SK-N-SH treated with all-trans-retinoic acid at 6 μM for 48 hours (cell line): ENCODE measurements around the gene TPRG1.

ENCODE experiments used
- ATAC-seq: fragments of 200-7000 bp; cut with Tn5 transposase; 3 replicates; pipeline ENCODE4 v1.9.1; 2020; ENCODE audit warnings: mild to moderate bottlenecking, moderate library complexity
- ARNTL ChIP-seq: fragments of 450-650 bp; formaldehyde crosslinking; IDR thresholded peaks from 2 replicates; pipeline ENCODE4 v1.5.0; 2020; ENCODE audit warnings: low read depth, mild to moderate bottlenecking, moderate library complexity, borderline replicate concordance
- BACH2 ChIP-seq: fragments of 250-450 bp; sonication (Bioruptor Pico); IDR thresholded peaks from 2 replicates; pipeline ENCODE4 v1.9.0; 2021; ENCODE audit warnings: mild to moderate bottlenecking, borderline replicate concordance
- CREB5 ChIP-seq: fragments of 250-450 bp; sonication (Bioruptor Pico); IDR thresholded peaks from 2 replicates; pipeline ENCODE4 v1.5.1; 2020; ENCODE audit warnings: low read depth, mild to moderate bottlenecking, moderate library complexity
- CSDC2 ChIP-seq: fragments of 250-450 bp; sonication (Bioruptor Pico); IDR thresholded peaks from 2 replicates; pipeline ENCODE4 v1.5.0; 2020; ENCODE audit warnings: mild to moderate bottlenecking, moderate library complexity
- ESRRG ChIP-seq: fragments of 250-450 bp; sonication (Bioruptor Pico); IDR thresholded peaks from 2 replicates; pipeline ENCODE4 v1.6.1; 2021; ENCODE audit warnings: mild to moderate bottlenecking
- GLIS3 ChIP-seq: fragments of 250-450 bp; sonication (Bioruptor Pico); IDR thresholded peaks from 2 replicates; pipeline ENCODE4 v1.5.0; 2020; ENCODE audit warnings: mild to moderate bottlenecking, moderate library complexity
- ISL1 ChIP-seq: fragments of 250-450 bp; sonication (Bioruptor Pico); IDR thresholded peaks from 2 replicates; pipeline ENCODE4 v2.1.2; 2022; ENCODE audit warnings: mild to moderate bottlenecking, moderate library complexity
- OSR1 ChIP-seq: fragments of 250-450 bp; sonication (Bioruptor Pico); IDR thresholded peaks from 2 replicates; pipeline ENCODE4 v1.8.0; 2022; ENCODE audit warnings: moderate library complexity, mild to moderate bottlenecking, inconsistent platforms
- PATZ1 ChIP-seq: fragments of 250-450 bp; sonication (Bioruptor Pico); IDR thresholded peaks from 2 replicates; pipeline ENCODE4 v1.8.0; 2020; ENCODE audit warnings: mild to moderate bottlenecking, moderate library complexity, borderline replicate concordance
- POU6F1 ChIP-seq: fragments of 250-450 bp; sonication (Bioruptor Pico); IDR thresholded peaks from 2 replicates; pipeline ENCODE4 v1.8.0; 2021; ENCODE audit warnings: low read depth, mild to moderate bottlenecking, moderate library complexity, borderline replicate concordance
- RARB ChIP-seq: fragments of 250-450 bp; sonication (Bioruptor Pico); IDR thresholded peaks from 2 replicates; pipeline ENCODE4 v1.8.0; 2021; ENCODE audit warnings: mild to moderate bottlenecking, moderate library complexity
- SNAI2 ChIP-seq: fragments of 250-450 bp; sonication (Bioruptor Pico); IDR thresholded peaks from 2 replicates; pipeline ENCODE4 v1.5.0; 2020; ENCODE audit warnings: mild to moderate bottlenecking, moderate library complexity
- TCF4 ChIP-seq: fragments of 250-450 bp; sonication (Bioruptor Pico); IDR thresholded peaks from 2 replicates; pipeline ENCODE4 v1.8.0; 2021; ENCODE audit warnings: mild to moderate bottlenecking, moderate library complexity, borderline replicate concordance
- TOX ChIP-seq: fragments of 250-450 bp; sonication (Bioruptor Pico); IDR thresholded peaks from 2 replicates; pipeline ENCODE4 v1.8.0; 2021; ENCODE audit warnings: mild to moderate bottlenecking, moderate library complexity, borderline replicate concordance
- TSHZ2 ChIP-seq: fragments of 250-450 bp; sonication (Bioruptor Pico); IDR thresholded peaks from 2 replicates; pipeline ENCODE4 v1.5.0; 2020; ENCODE audit warnings: mild to moderate bottlenecking, moderate library complexity
- ZFP3 ChIP-seq: fragments of 250-450 bp; sonication (Bioruptor Pico); IDR thresholded peaks from 2 replicates; pipeline ENCODE4 v1.5.0; 2020; ENCODE audit warnings: mild to moderate bottlenecking, moderate library complexity
- ZNF565 ChIP-seq: fragments of 450-650 bp; formaldehyde crosslinking; conservative IDR thresholded peaks from 2 replicates; pipeline ENCODE4 v1.5.0; 2020; ENCODE audit warnings: low read depth, mild to moderate bottlenecking, moderate library complexity
- ZNF70 ChIP-seq: fragments of 450-650 bp; formaldehyde crosslinking; IDR thresholded peaks from 2 replicates; pipeline ENCODE4 v1.5.0; 2020; ENCODE audit warnings: mild to moderate bottlenecking, moderate library complexity
- TF ChIP-seq, protein P1 (sequence below): fragments of 250-450 bp; sonication (Bioruptor Pico); IDR thresholded peaks from 2 replicates; pipeline ENCODE4 v1.5.1; 2021; ENCODE audit warnings: mild to moderate bottlenecking, moderate library complexity

TPRG1 gene

GRCh38 chr3:189267981-189268613 is 96.3 kb downstream of the TPRG1 start:
- peak; percentile 54 for ATAC-seq
- TF ChIP-seq TOX (CRISPR knock-in tag), result no peak

- no peak for TF ChIP-seq ESRRG (CRISPR knock-in tag)
- TF ChIP-seq ARNTL (CRISPR knock-in tag), result no peak
- no peak for TF ChIP-seq PATZ1 (CRISPR knock-in tag)
- TF ChIP-seq RARB (CRISPR knock-in tag), result no peak
- no peak for TF ChIP-seq ZNF565
- TF ChIP-seq OSR1, result no peak
- no peak for TF ChIP-seq SNAI2 (CRISPR knock-in tag)
- no peak for TF ChIP-seq CSDC2 (CRISPR knock-in tag)
- no peak for TF ChIP-seq CREB5 (CRISPR knock-in tag)
- no peak for TF ChIP-seq TSHZ2 (CRISPR knock-in tag)
- TF ChIP-seq, protein P1, sequence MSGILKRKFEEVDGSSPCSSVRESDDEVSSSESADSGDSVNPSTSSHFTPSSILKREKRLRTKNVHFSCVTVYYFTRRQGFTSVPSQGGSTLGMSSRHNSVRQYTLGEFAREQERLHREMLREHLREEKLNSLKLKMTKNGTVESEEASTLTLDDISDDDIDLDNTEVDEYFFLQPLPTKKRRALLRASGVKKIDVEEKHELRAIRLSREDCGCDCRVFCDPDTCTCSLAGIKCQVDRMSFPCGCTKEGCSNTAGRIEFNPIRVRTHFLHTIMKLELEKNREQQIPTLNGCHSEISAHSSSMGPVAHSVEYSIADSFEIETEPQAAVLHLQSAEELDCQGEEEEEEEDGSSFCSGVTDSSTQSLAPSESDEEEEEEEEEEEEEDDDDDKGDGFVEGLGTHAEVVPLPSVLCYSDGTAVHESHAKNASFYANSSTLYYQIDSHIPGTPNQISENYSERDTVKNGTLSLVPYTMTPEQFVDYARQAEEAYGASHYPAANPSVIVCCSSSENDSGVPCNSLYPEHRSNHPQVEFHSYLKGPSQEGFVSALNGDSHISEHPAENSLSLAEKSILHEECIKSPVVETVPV (CRISPR knock-in tag), result no peak
- no peak for TF ChIP-seq ZNF70
- no peak for TF ChIP-seq GLIS3 (CRISPR knock-in tag)
- TF ChIP-seq BACH2 (CRISPR knock-in tag), result no peak
- TF ChIP-seq TOX (CRISPR knock-in tag), result no peak
- ATAC-seq, result no peak
Measured at GRCh38 chr3:189269365-189269764, 97.6 kb downstream of the TPRG1 start.

DNA sequence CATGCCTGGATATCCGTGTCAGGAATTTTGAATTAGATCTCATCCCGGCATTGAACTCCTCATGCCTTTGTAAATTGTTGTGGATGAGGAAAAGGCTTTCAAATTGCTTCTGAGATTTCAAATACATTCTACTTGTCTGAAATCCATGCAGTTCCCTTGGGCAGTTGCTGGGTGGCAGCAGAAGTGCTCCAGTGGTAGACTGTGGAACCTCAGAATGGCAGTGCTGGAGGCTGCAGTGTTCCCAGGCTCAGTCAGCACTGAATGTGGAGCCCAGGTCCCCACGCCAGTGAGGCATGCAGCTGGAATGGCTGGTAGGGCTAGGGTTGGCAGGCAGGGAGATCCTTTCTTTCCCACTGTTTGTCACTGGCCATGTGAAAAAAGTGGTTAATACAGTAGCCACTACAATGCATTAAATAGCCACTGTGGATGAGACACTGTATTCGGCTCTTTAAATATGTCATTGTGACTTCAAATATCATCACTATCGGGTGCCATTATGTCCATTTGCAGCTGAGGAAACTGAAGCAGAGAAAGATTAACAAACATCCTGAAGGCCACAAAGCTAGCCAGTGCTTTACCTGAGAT is 98.6 kb downstream of the TPRG1 start:
- TF ChIP-seq OSR1 (no peak), TCF4 (CRISPR knock-in tag) (no peak), ZFP3 (CRISPR knock-in tag) (no peak), RARB (CRISPR knock-in tag) (no peak), SNAI2 (CRISPR knock-in tag) (no peak), CSDC2 (CRISPR knock-in tag) (no peak)
- TF ChIP-seq, protein P1 (CRISPR knock-in tag), result no peak
- ATAC-seq, result peak; percentile 96

- ATAC-seq, result no peak
- TF ChIP-seq CREB5 (CRISPR knock-in tag), result no peak
- no peak for TF ChIP-seq POU6F1 (CRISPR knock-in tag)
- TF ChIP-seq ZFP3 (CRISPR knock-in tag), result no peak
- TF ChIP-seq GLIS3 (CRISPR knock-in tag), result no peak
- no peak for TF ChIP-seq ISL1 (CRISPR knock-in tag)
- no peak for TF ChIP-seq TOX (CRISPR knock-in tag)
- TF ChIP-seq ZNF70, result no peak
Measured at GRCh38 chr3:189272500-189273119, 100.8 kb downstream of the TPRG1 start.
